Muscle of arm (tissue), 12 donors: ENCODE measurements around the gene CAPZA2. TPM values are rescaled to one million over a fixed set of nuclear protein-coding genes. Genes with fewer than 3 reads are reported as not detected.
"Not testable (repeated sequence)": the region's sequence is repeated elsewhere in the genome, so short reads cannot be mapped to it uniquely, and the experiment has no call there.

Experiments used
- DNase-seq: peaks from one replicate; pipeline ENCODE4 v3.0.0-alpha.2; 2013
- polyA plus RNA-seq, 12 donors: library from polyadenylated mRNA; unstranded; fragments of 120-200 nt; gene quantifications; one replicate each; pipeline ENCODE4 v1.2.1, GENCODE V29; 2013; ENCODE audit not compliant: insufficient read length in 12 of 12

CAPZA2 gene
- polyA plus RNA-seq, 12 donors = 123 to 279 (median 227) TPM; not detected in 1

GRCh38 chr7:116952635-116953371 lies 90.4 kb downstream of the CAPZA2 start:
- DNase-seq = peak; percentile 53

DNA sequence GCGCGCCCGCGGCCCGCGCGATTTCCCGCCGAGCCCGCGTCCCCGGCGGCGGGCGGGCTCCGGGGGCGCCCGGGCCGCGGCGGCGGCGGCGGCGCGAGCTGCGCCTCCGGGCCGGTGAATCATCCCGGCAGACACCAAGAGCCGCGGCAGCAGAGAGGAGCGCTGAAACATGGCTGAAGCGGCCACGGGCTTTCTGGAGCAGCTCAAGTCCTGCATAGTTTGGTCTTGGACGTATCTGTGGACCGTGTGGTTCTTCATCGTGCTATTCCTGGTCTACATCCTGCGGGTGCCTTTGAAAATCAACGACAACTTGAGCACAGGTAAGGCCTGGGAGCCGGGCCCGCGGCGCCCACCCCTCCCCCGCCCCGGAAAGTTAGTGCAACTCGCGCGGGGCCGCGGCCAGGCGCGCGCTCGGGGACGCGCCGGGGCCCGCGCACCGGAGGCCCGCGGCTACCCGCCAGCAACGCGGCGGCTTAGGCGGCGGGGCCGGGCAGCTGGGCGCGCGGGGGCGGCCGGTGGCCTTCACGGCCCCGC lies 91.1 kb downstream of the CAPZA2 start, which contains the start of gene ST7:
TSS of gene ST7 (plus strand) at position 130 of the 534 bp plus-strand sequence. CDS start at position 170, 40 bp downstream.
- peak; percentile 81 for DNase-seq

DNA sequence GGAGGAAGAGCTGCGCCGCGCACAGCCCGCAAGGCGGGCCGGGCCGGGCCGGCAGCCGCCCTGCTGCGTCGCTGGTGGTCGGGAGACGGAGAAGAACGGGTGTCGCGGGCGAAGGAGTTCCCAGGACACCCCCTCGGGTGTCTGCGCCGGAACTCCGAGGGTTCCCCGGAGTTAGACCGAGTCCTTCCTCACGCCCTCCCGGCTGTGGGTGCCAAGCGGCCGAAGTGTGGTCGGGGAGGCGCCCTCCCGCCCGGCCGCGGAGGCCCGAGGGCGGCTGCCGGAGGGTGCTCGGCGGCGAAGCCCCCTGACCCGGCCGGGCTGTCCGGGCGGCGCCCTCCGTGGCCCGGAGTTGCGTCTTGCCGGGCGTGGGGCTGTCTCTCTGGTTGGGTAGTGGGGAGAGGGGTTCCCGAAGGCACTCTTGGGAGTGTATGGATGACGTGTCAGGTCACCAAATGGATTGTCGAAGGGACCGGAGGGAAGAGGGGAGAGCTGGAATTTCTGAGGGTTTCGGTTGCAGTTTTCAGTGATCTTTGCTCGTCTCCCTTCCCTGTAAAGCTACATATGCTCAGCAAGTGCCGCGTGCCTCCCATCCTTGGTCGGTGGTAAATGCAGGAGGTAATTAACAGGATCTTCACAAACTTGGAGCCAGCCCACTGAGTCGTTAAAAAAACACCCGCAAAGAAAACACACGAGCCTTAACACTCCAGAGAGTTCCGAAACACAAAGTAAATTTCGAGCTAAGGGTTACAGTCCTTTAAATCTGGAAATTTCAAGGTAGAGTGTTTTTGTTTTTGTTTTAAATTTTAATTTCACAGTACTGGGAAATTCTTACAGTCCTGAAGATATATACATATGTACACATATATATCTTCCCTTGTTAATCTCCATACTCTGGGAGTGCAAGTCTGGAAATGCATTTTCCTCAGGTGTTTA lies 91.8 kb downstream of the CAPZA2 start:
- peak; percentile 82 for DNase-seq

DNA sequence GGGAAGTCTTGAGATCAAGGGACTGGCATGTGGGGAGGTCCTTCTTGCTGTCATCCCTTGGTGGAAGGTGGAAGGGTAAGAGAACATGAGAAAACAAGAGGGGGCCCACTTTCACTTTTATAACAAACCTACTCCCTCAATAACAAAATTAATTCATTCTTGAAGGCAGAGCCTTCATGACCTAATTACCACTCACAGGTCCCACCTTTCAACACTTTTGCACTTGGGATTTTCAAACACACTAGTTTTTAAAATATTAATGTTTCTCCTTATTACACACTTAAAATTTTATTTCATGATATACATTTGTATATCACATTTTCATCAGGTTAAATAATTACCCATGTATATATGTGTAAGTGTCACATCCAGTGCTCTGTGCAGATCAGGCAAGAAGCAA lies 93.0 kb downstream of the CAPZA2 start:
- no peak for DNase-seq

DNA sequence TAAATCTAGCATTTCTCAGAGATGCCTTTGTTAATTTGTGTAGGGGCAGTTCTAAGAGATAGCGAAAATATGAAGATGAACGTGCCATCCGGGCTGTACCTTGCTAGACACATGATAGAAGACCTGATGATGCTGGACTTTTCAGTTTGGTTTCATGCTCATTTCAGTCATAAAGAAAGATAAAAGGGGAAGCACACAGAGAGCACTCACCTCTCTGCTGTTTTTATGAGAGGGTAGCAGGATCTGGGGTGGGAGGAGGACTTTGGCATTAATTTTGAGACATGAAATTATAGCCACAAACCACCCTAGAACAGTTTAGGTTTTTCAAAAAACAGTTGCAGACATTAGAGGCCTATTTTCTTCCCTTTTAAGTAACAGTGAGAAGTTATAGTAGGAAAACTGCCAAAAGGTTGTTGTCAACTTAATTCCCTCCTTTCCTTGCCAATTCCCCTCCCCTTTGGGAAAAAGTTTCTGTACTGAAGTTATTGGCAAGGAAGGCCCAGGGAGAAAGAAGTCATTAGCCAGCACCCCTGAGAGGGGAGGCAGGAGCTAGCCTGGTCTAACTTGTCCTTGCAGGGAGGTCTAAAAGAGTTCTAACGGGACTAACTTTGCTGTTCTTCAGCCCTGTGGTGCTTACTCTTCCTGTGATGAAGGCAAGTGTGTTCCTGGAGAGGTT lies 93.6 kb downstream of the CAPZA2 start:
- DNase-seq = peak; percentile 28

DNA sequence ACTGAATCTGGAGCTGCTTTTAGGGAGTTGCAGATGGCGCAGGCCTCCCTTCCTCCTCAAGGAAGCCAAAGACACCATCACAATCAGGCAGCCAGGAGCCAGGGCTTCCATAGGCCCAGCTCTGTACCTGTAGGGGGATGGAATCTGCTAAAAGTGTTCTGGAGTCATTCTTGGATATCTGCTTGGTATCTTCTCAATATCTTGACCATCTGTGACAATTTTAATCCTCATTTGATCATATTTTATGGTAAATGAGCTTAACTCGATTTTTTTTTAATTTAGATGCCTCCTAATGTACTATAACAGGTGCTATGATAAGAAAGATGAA lies 94.1 kb downstream of the CAPZA2 start:
- DNase-seq = no peak

GRCh38 chr7:116957874-116958273 lies 95.5 kb downstream of the CAPZA2 start:
- DNase-seq = no peak

DNA sequence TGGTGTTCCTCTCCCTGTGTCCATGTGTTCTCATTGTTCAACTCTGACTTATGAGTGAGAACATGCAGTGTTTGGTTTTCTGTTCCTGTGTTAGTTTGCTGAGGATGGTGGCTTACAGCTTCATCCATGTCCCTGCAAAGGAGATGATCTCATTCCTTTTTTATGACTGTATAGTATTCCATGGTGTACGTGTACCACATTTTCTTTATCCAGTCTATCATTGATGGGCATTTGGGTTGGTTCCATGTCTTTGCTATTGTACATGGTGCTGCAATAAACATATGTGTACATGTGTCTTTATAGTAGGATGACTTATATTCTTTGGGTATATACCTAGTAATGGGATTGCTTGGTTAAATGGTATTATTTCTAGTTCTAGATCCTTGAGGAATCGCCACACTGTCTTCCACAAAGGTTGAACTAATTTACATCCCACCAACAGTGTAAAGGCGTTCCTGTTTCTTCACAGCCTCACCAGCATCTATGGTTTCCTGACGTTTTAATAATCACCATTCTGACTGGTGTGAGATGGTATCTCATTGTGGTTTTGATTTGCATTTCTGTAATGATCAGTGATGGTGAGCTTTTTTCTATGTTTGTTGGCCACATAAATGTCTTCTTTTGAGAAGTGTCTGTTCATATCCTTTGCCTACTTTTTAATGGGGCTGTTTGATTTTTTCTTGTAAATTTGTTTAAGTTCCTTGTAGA lies 99.7 kb downstream of the CAPZA2 start:
- not testable (repeated sequence) for DNase-seq

GRCh38 chr7:116963234-116963633 lies 100.8 kb downstream of the CAPZA2 start:
- no peak for DNase-seq

DNA sequence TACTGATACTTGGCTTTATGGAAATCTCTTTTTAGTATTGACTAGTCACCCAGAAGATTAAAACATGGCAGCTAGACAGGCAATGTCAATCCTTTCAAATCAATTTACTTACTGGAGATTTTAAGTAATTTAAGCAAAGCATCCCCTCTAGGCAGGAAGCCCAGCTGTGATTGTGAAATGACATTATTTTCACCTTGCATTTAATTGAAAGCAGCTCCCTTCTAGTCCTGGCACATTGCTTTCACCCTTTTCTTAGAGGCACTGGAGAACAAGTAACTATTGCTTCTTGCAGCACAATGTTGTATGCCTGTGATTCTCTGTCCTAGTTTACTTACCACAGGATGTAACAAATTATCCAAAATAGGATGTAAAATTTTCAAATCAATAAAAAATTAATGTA lies 104.2 kb downstream of the CAPZA2 start:
- DNase-seq = no peak

- DNase-seq = no peak
Observed at GRCh38 chr7:116967254-116967922, 105.0 kb downstream of the CAPZA2 start.

GRCh38 chr7:116967983-116968382 lies 105.6 kb downstream of the CAPZA2 start:
- no peak for DNase-seq

DNA sequence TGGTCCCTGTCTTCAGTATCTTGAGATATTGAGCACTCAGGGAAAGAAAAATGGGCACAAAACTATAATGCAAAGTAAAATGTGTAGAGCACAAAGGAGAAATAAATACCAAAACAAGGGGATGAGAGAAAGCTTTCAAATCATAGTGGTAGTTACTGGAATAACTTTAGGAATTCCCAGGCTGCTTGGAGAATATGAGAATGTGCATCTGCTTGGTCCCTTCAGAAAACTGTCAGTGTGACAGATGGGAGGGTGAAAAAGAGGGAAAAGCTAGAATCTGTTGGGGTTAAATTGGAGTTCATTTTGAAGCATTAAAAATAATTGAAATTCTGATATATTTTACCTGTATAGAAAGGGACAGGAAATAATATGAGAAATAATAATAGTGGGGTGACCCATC lies 106.2 kb downstream of the CAPZA2 start:
- no peak for DNase-seq

DNA sequence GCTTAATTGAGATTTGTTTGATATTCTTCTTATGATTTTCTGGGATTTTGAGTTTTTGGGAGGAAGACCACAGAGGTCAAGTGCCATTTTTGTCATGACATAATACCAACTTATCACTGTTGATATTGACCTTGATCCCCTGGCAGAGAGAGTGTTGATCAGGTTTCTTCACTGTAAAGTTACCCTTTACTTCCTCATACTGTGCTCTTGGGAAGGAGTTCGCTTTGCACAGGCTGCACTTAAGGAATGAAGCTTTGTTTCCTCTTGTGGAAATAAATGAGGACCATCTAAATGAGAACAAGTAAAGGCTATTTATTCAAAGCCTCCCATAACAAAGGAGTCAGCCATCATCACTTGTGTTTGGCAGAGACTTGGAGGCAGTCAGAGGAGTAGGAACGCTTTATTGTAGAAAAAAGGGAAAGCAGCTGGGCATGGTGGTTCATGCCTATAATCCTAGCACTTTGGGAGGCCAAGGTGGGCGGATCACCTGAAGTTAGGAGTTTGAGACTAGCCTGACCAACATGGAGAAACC lies 107.0 kb downstream of the CAPZA2 start:
- no peak for DNase-seq

GRCh38 chr7:116970238-116970910 lies 108.0 kb downstream of the CAPZA2 start:
- no peak for DNase-seq

- DNase-seq = not testable (repeated sequence)
Observed at GRCh38 chr7:116971153-116971552, 108.8 kb downstream of the CAPZA2 start.
